Middle frontal gyrus (tissue), 1 donor: ENCODE measurements around the gene TSPAN4.

Source experiments
- DNase-seq: peaks from one replicate; pipeline ENCODE4 v3.0.0-alpha.2; 2015; ENCODE audit warnings: low spot score; ENCODE audit errors: extremely low spot score

Gene TSPAN4

GRCh38 chr11:849951-850774, 7.5 kb downstream of the TSPAN4 start:
- DNase-seq = no peak

GRCh38 chr11:850775-851763, 8.4 kb downstream of the TSPAN4 start:
- DNase-seq = no peak

GRCh38 chr11:852762-853161, 10.1 kb downstream of the TSPAN4 start:
- no peak for DNase-seq

DNA sequence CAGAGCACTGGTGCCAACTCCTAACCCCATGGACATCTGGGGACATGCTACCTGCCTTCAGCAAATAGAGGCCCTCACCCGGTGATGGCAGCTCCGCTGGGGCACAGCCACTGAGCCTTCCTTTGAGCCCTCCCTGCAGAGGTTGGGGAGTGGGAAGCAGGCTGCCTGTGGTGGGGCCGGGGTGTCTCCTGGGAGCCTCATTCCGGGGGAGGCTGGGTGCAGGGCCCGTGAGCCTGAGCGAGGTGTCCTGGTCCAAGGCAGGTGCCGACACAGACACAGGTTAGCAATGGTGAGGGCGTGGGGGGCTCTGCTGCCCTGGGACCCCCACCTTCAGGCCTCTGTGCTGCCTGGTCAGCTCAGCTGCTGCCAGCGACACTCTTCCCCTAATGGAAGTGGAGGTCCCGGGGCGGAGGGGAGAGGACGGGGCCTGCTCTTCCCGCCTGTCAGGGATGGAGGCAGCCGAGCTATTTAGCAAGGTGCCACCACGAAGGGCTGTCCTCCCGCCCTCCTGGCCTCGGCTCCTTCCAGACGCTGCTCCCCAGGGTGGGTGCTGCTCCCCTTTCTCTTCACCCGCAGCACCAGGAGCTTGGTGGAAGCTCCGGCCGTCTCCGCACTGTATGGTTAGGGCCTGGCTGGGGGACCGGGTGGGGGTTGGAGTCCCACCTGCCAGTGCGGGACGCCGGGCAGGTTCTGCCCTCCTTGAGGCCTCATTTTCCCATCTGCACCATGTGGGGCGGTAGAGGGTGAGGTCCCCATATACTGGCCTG, 11.2 kb downstream of the TSPAN4 start:
- no peak for DNase-seq

- DNase-seq = no peak
Measured at GRCh38 chr11:854601-855329, 12.1 kb downstream of the TSPAN4 start.

DNA sequence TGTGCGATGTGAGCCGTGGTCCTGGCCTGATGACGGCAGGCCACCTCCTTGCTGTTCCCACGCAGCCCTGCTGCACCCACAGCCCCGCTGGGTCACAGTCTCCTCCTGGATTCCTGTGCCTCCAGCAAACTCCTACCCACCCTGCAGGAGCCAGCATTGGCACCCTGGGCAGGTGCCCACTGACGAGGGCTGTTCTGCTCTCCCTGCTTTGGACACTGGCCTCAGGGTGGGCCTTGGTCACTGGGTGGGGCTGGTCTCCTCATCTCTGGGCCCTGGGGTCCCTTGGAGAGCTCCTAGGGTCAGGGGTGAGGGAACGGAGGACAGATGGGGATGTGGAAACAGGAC, 12.7 kb downstream of the TSPAN4 start:
- DNase-seq = no peak

GRCh38 chr11:855796-856195, 13.1 kb downstream of the TSPAN4 start:
- no peak for DNase-seq

DNA sequence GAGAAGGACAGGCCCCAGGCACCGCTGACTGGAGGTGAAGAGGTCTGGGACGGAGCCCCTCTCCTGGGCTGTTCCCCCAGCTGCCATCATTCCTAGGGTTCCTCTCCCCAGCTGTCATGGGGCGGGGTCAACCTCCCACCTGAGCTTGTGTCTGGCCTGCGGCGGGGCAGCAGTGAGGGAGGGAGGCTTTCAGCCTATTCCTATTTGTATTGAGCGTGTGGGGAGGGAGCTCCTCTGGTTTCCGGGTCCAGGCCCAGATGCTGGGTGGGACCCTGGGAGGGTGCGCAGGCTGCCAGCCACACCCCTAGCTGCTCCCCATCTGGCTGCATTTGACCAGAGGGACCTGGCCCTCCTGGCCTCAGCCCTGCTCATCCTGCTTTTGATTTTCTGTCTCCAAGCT, 13.7 kb downstream of the TSPAN4 start:
- no peak for DNase-seq

GRCh38 chr11:858053-858761, 15.6 kb downstream of the TSPAN4 start:
- DNase-seq = no peak

DNA sequence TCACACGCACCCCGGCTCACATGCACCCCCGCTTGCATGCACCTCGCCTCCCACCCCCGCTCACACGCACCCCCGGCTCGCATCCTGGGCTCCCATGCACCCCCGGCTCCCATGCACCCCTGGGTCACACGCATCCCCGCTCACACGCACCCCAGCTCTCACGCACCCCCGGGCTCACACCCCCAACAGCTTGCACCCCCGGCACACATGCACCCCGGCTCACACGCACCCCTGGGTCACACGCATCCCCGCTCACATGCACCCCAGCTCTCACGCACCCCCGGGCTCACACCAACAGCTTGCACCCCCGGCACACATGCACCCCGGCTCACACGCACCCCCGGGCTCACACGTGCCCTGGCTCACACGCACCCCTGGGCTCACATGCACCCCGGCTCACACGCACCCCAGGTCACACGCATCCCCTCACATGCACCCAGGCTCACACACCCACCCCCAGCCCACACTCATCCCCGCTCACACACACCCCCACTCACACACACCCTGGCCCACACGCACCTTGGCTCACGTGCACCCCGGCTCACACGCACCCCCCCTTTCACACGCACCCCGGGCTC, 16.2 kb downstream of the TSPAN4 start:
- no peak for DNase-seq

DNA sequence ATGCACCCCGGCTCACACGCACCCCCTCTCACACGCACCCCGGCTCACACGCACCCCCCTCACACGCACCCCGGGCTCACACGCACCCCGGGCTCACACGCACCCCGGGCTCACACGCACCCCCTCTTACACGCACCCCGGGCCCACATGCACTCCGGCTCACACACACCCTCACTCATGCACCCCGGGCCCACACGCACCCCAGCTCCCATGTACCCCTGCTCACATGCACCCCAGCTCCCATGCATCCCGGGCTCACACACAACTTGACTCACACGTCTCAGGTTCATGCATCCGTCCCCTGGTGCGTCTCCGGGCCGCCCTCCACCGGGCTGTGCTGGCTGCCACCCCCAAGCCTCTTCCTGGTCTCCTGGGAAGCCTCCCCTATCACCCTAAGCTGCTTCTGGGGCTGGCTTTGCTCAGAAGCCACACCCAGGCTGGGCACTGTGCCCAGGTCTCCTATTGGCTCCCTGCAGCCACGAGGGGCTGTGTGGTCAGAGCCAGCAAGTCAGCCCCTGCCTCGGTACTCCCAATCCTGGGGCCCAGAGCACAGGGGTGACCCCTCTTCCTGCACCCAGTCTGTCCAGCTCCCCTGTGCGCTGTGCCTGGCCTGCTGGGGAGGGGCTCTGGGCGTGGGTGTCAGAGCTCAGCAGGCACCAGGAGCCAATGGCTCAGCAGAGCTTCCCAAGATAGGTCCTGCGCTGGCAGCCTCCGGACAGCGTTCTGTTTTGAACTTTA, 16.9 kb downstream of the TSPAN4 start:
- peak; percentile 82 for DNase-seq

DNA sequence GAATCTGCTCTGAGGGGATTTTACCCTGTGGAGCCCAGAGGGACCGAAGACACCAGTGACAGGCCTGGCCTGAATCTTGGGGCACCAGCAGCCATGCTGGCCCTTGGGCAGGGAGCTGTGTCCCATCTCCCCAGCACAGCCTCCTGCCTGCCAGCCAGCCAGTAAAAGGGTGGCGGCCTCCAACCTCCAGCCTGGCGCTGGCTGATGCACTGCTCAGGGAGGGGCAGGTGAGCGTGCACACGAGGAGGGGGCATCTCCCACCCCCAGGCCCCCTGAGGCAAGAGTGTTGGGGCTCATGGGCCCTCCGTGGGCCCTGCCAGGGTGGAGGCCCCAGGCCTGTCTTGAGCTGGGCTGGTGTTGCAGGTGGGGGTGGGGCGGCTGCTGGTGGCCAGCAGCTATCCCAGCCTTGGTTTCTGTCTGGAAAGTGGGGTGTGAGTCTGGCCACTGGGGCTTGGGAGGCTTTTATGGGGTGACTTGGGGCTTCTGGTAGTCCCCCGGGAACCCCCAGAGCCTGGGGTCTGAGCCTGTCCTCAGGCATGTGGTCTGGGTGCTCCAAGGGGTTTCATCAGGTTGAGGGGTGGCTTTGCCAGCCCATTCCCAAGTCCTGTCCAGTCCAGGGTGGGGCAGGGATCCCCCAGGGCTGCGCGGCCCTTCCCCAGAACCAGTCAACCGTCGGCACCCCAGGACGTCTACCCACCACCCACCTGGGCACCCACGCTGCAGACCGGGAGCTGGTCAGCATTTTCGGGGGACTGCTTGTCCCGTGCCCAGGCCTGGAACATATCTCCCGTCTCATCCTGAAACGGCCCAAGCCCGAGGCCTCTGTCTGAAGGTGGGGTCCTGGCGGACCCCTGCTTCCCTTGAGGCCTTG, 17.8 kb downstream of the TSPAN4 start:
- DNase-seq = no peak

GRCh38 chr11:861105-861479, 18.4 kb downstream of the TSPAN4 start:
- DNase-seq = no peak

DNA sequence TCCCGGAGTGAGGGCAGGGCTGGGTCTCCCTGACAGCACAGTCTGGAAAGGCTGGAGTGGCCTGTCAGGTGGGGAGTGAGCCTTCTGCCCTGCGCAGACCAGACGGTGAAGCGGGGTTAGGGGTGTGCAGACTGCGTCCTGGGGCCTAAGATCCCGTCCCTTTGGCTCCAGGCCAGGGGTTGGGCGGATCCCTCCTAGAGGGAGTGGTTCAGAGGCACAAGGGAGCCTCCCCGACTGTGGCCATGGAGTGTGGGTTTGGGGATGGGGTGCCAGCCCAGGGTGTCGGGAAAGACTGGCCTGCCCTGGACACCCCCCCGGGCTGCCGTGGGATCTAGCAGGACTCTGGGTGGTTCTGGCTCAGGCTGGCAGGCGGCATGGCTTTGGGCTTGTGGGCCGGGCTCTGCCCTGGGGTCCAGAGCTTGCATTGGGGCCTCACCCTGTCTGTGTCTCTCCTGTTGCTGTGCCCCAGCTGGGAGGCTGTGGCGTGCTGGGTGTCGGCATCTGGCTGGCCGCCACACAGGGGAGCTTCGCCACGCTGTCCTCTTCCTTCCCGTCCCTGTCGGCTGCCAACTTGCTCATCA, 19.5 kb downstream of the TSPAN4 start:
- no peak for DNase-seq

- no peak for DNase-seq
Measured at GRCh38 chr11:862696-863022, 20.0 kb downstream of the TSPAN4 start.

GRCh38 chr11:863023-863909, 20.6 kb downstream of the TSPAN4 start:
- DNase-seq = no peak
